Measurements from ENCODE around the gene RCOR1. TPM values are rescaled to one million over a fixed set of nuclear protein-coding genes. Genes with fewer than 3 reads are reported as not detected.
"Not testable (repeated sequence)": the region's sequence is repeated elsewhere in the genome, so short reads cannot be mapped to it uniquely, and the experiment has no call there.

Gene RCOR1
- 13.0 TPM for total RNA-seq
- long read RNA-seq, partial matches to known transcripts = 1 of 12 reads
- long read RNA-seq, other reads (novel, unspliced or antisense) = 11 of 12 reads

DNA sequence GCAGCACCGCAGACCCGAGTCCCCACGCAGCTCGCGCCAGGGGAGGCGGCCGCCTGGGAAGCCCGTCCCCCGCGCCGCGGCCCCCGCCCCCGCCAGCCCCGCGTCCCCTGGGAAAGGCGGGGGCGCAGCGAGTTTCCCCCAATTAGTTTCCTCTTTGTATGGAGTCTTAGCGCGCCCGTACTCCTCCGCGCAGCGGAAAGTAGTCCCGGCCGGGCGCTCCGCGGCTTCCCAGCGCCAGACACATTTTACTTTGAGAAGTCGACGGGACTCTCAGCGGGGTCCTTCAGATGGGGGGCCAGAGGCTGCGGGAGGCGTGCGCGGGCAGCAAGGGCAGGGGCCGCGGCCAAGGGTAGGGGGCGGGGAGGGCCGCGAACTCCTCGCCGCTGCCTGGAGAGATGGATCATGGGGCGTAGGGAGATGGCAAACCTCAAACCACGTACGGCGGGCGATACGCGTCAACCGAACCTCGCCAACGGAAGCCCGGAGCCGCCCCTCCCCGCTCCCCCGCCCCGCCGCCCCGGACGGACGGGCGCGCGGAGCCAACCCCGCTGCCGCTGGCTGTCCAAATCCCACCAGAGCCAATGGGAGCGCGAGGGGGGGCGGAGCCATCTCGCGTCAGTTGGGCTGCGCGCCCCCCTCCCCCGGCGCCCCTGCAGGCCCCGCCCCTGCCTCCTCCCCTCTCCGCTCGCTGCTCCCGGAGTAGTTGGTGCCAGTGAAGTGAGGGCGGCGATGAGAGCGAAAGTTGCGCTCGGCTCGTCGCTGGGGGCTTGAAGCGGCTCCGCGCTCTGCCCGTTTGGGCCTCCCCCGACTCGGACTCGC lies at the start of gene RCOR1:
TSS of gene RCOR1 (plus strand) at position 706 of the 819 bp plus-strand sequence. CDS start 238 bp downstream, outside the sequence.
- DNase-seq = peak; percentile 99
- intact Hi-C loops (cut with micrococcal nuclease) = no loop called here
- ATAC-seq = peak; percentile 94

GRCh38 chr14:102544046-102544746 lies 48.3 kb upstream of the RCOR1 start:
- ATAC-seq (no peak), DNase-seq (no peak)
- intact Hi-C loops (cut with micrococcal nuclease) = no loop called here

DNA sequence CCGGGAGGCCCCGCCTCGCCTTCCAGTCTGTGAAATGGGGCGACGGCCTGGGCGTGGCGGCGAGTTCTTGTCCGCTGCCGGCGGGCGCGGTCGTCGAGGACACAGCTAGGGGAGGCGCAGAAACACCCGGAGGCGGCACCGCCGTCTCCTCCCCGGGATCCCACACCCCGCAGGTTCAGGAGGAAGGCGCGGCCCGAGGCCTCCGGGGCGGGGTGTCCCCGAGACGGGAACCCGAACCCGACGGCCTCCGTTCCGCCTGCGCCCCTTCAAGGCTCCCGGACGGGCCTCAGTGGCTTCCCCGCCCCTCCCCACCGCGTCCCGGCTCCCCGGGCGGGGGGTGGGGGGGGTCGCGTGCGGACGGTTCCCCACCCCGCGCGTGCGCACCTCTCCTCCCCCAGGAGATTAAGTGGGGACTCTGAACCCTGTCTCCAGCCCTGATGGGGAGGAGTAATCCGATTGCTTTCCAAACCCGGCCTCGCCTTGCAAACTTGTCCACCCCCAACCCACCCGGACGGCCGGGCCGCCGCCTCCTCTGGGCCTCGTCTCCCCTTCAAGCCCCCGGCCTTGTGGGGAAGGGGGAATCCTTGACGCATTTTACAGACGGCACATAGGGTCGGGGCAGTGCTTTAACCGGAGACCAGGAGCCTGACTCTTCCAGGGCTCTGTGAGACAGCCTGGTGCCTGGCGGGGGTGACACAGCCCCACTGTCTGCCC lies 47.5 kb upstream of the RCOR1 start:
- intact Hi-C loops (cut with micrococcal nuclease) = no loop called here
- DNase-seq = peak; percentile 60
- ATAC-seq = peak; percentile 31

DNA sequence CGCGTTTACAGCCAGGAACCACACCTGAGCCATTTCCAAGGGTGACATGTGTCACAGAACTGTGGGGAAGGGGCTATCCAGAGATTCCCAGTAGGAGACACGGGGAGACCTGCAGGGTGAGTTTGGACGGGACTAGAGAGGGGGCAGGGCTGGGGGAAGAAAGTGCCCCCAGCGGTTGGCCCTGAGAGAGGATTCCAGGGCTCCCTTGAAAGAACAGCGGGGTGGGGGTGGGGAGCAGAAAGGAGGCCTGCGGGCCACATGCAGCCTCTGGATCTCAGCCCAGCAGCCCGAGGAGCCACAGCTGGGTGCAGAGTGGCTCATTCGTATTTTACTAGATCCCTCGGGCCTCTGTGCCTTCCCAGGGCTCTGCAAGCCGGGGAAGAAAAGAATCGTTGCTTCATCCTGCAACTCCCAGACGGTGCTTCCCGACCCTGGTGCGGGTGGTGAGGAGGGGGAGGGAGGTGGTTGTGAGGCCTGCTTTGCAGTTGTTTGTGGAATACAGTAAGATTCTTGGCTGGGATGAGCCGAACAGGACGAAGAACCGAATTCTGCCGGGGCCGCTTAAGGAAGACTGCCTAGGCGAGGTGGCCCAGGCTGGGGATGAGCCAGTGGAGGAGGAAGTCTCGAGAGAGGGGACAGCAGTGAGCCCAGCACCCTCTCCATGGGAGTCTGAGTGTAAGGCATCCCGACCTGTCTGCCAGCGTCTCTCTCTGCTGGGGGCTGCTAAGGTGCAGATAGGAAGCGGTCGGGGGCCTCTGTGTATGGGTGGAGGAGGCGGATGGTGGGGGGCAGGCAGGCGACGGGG lies 46.8 kb upstream of the RCOR1 start:
- intact Hi-C loops (cut with micrococcal nuclease) = no loop called here
- DNase-seq = peak; percentile 44
- peak; percentile 60 for ATAC-seq

DNA sequence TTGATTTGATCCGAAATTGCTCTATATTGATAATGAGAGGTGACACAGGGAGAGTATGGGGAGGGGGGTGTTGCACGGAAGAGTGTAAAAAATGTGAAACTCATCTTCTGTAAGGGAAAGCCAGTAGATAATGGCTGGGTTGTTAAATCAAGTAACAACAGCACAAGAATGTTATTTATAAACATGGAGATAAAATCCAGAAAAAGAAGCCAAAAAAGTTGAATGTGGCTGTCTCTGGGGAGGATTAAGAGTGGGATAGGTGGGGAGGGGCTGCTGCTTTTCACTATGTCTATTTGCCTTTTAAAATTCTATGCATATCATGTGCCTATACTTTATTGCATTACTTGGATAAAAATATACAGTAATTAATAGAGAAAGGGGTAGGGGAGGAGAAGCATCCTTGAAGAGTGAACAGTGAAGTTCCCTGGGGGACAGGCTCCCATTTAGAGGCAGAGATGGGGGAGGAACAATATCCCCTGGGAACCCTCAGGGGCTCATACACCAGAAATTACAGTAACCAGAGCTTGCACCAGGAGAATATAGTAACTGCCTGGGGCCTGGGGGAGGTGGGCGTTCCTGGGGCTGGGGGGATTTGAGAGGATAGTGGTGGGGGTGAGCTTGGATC lies 43.7 kb upstream of the RCOR1 start:
- intact Hi-C loops (cut with micrococcal nuclease) = no loop called here
- ATAC-seq = no peak
- DNase-seq = no peak

- intact Hi-C loops (cut with micrococcal nuclease); DNase-seq; ATAC-seq: not testable (repeated sequence)
Observed at GRCh38 chr14:102550927-102551401, 41.5 kb upstream of the RCOR1 start.

GRCh38 chr14:102551995-102552705 lies 40.3 kb upstream of the RCOR1 start:
- no peak for DNase-seq
- intact Hi-C loops (cut with micrococcal nuclease) = no loop called here
- ATAC-seq = peak; percentile 37

- ATAC-seq (peak; percentile 79), DNase-seq (peak; percentile 57)
- intact Hi-C loops (cut with micrococcal nuclease) = no loop called here
Observed at GRCh38 chr14:102554821-102555819, 37.3 kb upstream of the RCOR1 start.

DNA sequence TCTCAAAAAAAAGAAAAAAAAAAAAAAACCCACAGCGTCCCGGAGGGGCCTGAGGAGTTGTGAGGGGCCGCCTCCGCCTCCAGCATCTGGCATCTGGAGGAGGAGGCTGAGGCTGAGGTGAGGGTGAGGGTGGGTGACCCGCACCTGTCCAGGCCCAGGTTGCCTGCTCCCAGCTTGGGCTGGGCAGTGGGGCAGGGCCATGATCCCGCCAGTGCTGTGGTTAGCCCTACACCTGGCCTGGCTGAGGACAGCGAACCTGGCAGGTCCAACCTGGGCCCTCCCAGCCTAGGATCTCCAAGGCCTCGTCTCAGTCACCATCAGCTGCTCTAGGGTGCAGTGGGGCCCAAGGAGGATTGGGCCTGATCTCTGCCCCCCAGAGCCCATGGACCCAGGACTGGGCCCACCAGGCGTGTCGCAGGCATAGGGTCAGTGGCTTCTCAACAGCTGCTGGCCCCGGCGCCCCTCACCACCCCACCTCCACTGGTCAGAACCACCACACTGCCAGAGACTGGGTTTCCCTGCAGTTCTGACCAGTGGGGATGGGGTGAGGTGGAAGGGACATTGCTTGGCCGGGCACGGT lies 36.3 kb upstream of the RCOR1 start:
- no peak for ATAC-seq
- intact Hi-C loops (cut with micrococcal nuclease) = no loop called here
- no peak for DNase-seq

DNA sequence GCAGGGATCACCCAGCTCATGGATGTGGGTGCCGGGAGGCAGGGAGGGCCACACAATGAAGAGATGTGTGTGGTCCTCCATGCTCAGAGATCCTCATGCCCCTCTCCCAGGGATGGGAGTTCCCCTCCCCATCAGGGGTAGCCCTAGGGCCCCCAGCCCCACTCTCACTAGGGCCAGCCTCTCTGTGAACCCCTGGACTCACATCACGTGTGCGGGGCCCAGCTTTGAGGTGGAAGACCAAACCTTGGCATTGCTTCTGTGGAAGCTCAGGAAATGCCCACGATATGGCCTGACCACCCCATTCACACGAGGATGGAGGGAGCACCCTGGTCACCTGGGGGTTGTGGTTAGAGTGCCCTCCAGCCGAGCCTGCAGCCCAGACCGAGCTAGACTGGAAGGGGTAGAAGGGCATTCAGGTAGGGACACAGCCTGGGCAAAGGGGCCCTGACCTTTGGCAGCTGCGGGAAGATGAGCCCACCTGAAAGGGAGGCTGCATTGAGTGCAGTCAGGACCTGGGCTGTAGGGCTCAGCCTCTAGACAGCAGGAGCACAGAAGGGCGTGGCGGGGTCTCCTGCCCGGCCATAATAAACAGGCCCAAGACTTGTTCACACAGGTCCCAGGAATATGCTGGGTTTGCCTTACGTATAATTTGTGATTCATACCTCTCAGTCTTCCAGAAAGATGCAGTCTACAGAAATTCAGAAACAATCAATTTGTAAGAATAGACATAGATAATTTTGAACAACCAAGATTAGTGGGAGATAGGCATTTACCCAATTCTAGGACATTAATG lies 34.8 kb upstream of the RCOR1 start:
- DNase-seq (no peak), ATAC-seq (no peak)
- intact Hi-C loops (cut with micrococcal nuclease) = no loop called here

DNA sequence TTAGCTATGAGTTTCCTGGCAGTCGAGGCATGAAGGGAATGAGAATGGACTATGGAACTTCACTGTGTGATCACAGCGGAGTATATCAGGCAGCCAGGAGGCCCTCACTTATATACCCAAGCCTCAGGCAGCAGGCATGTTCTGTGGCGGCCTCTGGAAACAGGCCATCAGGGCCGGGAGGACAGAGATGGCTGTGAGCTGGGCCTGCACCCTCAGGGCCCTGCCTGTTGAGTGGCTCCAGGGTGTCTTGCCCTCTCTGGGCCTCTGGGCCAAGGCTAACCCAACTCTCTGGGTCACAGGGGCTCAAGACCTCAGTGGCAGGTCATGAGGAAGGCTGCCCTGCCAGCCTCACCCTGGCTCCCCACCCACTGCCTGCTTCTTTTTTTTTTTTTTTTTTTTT lies 33.9 kb upstream of the RCOR1 start:
- ATAC-seq (no peak), DNase-seq (no peak)
- intact Hi-C loops (cut with micrococcal nuclease) = no loop called here

DNA sequence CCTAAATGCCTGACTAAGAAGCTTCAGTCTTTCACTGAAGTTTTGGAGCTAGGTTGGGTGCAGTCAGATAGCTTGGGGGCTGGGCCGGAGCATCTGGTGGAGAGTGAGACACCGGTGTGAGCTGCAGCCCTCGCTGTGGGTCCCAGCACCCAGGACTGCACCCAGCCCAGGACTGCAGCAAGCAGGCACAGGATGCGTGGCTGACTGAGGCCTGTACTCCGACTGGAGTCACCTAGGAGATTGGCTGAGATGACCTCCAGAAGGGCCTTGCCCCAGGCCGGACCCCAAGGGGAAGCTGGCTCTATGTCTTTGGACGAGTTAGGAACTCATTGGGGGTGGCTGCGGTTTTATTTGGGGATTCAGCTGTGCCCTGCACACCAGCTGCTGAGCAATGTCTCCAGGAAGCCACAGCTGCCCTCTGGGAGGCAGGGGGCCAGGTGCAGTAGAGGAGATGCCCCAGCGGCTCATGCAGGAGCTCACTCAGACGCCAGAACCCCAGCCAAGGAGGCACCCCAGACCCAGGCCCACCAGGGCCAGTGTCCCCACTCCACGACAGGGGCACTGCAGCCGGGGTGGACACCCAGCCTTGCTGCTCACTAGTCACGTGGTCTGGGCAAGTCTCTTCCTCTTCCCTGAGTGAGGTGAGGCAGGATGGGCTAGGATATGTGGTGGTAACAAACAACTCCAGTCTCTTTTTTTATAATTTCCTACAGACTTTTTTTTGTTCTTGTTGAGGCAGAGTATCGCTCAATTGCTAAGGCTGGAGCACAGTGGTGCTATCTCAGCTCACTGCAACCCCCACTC lies 31.8 kb upstream of the RCOR1 start:
- DNase-seq (no peak), ATAC-seq (no peak)
- intact Hi-C loops (cut with micrococcal nuclease) = no loop called here

- DNase-seq (no peak), ATAC-seq (peak; percentile 54)
- intact Hi-C loops (cut with micrococcal nuclease) = no loop called here
Observed at GRCh38 chr14:102565331-102565887, 27.0 kb upstream of the RCOR1 start.

- intact Hi-C loops (cut with micrococcal nuclease) = no loop called here
- ATAC-seq (no peak), DNase-seq (no peak)
Observed at GRCh38 chr14:102565959-102566358, 26.5 kb upstream of the RCOR1 start.

Measured in left ventricle myocardium superior (tissue), 1 donor.